Endodermal cell (in vitro differentiated cells): Measurements from ENCODE around the gene NPC2. TPM values are rescaled to one million over a fixed set of nuclear protein-coding genes. Genes with fewer than 3 reads are reported as not detected.

Experiments used
- DNase-seq: peaks from one replicate; pipeline ENCODE4 v3.0.0-alpha.2; 2017
- H3K27ac ChIP-seq: 2 replicates; pipeline ENCODE4 v1.5.1; 2013; ENCODE audit warnings: mild to moderate bottlenecking, low read depth, low read length, moderate library complexity
- H3K27me3 ChIP-seq: 2 replicates; pipeline ENCODE4 v1.6.1; 2013; ENCODE audit warnings: mild to moderate bottlenecking, low read length, moderate library complexity; ENCODE audit not compliant: insufficient read depth, control insufficient read depth, poor library complexity, severe bottlenecking
- H3K36me3 ChIP-seq: 2 replicates; pipeline ENCODE4 v1.7.0; 2013; ENCODE audit warnings: mild to moderate bottlenecking, low read length, moderate library complexity; ENCODE audit not compliant: control insufficient read depth, insufficient read depth
- H3K4me1 ChIP-seq: one replicate; pipeline ENCODE4 v1.7.0; 2013; ENCODE audit warnings: low read length; ENCODE audit not compliant: control insufficient read depth, insufficient read depth
- H3K4me3 ChIP-seq: 2 replicates; pipeline ENCODE4 v1.5.1; 2013; ENCODE audit warnings: mild to moderate bottlenecking, low read length, moderate library complexity
- H3K9ac ChIP-seq: 2 replicates; pipeline ENCODE4 v1.6.1; 2013; ENCODE audit warnings: mild to moderate bottlenecking, low read length, moderate library complexity; ENCODE audit not compliant: poor library complexity, severe bottlenecking; ENCODE audit errors: extremely low read depth
- H3K9me3 ChIP-seq: 2 replicates; pipeline ENCODE4 v1.6.1; 2013; ENCODE audit warnings: mild to moderate bottlenecking, low read length, moderate library complexity; ENCODE audit not compliant: control insufficient read depth
- H3K27ac Mint-ChIP-seq: 2 replicates; pipeline ENCODE4 v1.8.0; 2020; ENCODE audit warnings: mixed read lengths
- H3K27me3 Mint-ChIP-seq: 2 replicates; pipeline ENCODE4 v1.8.0; 2021; ENCODE audit warnings: mild to moderate bottlenecking, mixed read lengths; ENCODE audit not compliant: insufficient read depth
- H3K36me3 Mint-ChIP-seq: 2 replicates; pipeline ENCODE4 v1.8.0; 2020; ENCODE audit warnings: low read depth, mixed read lengths
- H3K4me1 Mint-ChIP-seq: 2 replicates; pipeline ENCODE4 v1.8.0; 2020; ENCODE audit warnings: mixed read lengths
- H3K4me3 Mint-ChIP-seq: 2 replicates; pipeline ENCODE4 v1.8.0; 2020; ENCODE audit warnings: mild to moderate bottlenecking, moderate library complexity, mixed read lengths
- H3K9me3 Mint-ChIP-seq: 2 replicates; pipeline ENCODE4 v1.8.0; 2020; ENCODE audit warnings: mild to moderate bottlenecking, mixed read lengths
- WGBS, 2 experiments: methylation state at CpG; one replicate each; pipeline versions ENCODE4 v1.1.5 to v1.1.7; 2013; ENCODE audit warnings: missing lambda C conversion rate in 2 of 2, mixed read lengths in 1 of 2; ENCODE audit not compliant: insufficient coverage in 1 of 2, insufficient read length in 1 of 2; 5-methylcytosine and 5-hydroxymethylcytosine counted together
- total RNA-seq, 2 donors: library from RNA; stranded (reverse); fragmentation: NEBNext Ultra II Directional in 1 of 2; extraction: Animal tissue kit (Norgen Biotek cat#: 25700) in 1 of 2; gene quantifications; 2 replicates in 1 of 2; 3 replicates in 1 of 2; pipeline ENCODE4 v1.2.1, GENCODE V29; 2021
- TF ChIP-seq, protein P1 (sequence below): fragments of 200-600 bp; sonication (generic); conservative IDR thresholded peaks from 2 replicates; pipeline ENCODE4 v1.5.0; 2021; ENCODE audit warnings: antibody characterized with exemption, mild to moderate bottlenecking

NPC2 gene
- total RNA-seq, 2 donors from 2014 or later = 279 to 462 TPM

DNA sequence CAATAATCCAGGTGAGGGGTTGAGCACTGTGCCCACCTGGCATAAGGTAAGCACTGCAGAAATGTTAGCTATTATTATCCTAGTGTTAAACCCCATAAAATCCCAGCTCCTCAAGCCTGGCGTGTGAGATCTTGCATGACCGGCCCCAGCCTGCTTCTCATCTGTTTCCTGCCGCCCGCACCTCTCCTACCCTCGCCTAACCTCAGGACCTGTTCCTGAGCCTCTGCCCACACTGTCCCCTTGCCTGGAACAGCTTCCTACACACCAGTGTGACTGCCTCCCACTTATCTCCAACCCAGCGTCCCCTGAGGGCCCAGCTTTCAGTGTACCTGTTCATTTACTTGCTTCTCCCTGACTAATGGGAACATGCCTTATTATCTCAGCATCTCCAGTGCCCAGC lies 25.1 kb upstream of the NPC2 start:
- Mint-ChIP-seq H3K27ac (peak overlapping the region; percentile 53), H3K4me3 (no peak overlapping the region)

DNA sequence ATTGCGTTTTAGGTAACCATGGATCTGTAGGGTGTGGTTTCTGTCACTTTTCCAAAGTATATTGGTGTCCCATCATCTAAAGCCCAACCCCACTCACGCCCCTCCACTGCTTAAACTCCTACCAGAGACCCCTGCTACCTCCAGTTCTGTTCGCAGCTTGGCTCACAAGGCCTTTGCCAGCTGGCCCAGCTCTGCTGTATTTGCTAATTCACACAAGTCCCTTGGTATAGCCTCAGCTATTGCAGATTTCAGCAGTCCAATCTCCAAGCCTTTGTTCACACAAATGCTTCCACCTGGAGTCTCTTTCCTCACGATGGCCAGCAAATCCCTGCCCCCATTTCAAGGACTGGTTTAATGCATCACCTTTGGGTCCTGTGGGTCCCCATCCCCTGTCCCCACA lies 24.6 kb upstream of the NPC2 start:
- WGBS, 2 experiments = 91 to 92% methylated on average over 4 of the region's 4 CpGs
- Mint-ChIP-seq H3K27me3 (no peaks in the 10 kb centered on the region), H3K27ac (no peak overlapping the region), H3K36me3 (no peaks in the 10 kb centered on the region), H3K4me3 (no peak overlapping the region), H3K4me1 (peaks cover 18% of the 10 kb centered on the region), H3K9me3 (peaks cover 3% of the 10 kb centered on the region)
- no peaks in the 10 kb centered on the region for H3K9me3 ChIP-seq
- peaks cover 9% of the 10 kb centered on the region for H3K4me1 ChIP-seq
- no peak overlapping the region for H3K27ac ChIP-seq
- TF ChIP-seq, protein P1, sequence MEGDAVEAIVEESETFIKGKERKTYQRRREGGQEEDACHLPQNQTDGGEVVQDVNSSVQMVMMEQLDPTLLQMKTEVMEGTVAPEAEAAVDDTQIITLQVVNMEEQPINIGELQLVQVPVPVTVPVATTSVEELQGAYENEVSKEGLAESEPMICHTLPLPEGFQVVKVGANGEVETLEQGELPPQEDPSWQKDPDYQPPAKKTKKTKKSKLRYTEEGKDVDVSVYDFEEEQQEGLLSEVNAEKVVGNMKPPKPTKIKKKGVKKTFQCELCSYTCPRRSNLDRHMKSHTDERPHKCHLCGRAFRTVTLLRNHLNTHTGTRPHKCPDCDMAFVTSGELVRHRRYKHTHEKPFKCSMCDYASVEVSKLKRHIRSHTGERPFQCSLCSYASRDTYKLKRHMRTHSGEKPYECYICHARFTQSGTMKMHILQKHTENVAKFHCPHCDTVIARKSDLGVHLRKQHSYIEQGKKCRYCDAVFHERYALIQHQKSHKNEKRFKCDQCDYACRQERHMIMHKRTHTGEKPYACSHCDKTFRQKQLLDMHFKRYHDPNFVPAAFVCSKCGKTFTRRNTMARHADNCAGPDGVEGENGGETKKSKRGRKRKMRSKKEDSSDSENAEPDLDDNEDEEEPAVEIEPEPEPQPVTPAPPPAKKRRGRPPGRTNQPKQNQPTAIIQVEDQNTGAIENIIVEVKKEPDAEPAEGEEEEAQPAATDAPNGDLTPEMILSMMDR = no peak
- H3K36me3 ChIP-seq = no peaks in the 10 kb centered on the region
- no peak for DNase-seq
- H3K27me3 ChIP-seq = no peaks in the 10 kb centered on the region
- no peak overlapping the region for H3K4me3 ChIP-seq
- no peak overlapping the region for H3K9ac ChIP-seq

More for the DNA sequence above, 25.1 kb upstream of the NPC2 start:
- Histone ChIP-seq H3K9me3 (no peaks in the 10 kb centered on the region), H3K36me3 (no peaks in the 10 kb centered on the region), H3K4me1 (peaks cover 9% of the 10 kb centered on the region), H3K27me3 (no peaks in the 10 kb centered on the region), H3K9ac (no peak overlapping the region), H3K4me3 (no peak overlapping the region), H3K27ac (no peak overlapping the region)
- Mint-ChIP-seq H3K9me3 (peaks cover under 1% of the 10 kb centered on the region), H3K36me3 (no peaks in the 10 kb centered on the region), H3K4me1 (peaks cover 18% of the 10 kb centered on the region), H3K27me3 (no peaks in the 10 kb centered on the region)
- DNase-seq = no peak
- TF ChIP-seq, protein P1 = no peak
- 89 to 95% methylated on average over 5 to 6 of the region's 6 CpGs for WGBS, 2 experiments

DNA sequence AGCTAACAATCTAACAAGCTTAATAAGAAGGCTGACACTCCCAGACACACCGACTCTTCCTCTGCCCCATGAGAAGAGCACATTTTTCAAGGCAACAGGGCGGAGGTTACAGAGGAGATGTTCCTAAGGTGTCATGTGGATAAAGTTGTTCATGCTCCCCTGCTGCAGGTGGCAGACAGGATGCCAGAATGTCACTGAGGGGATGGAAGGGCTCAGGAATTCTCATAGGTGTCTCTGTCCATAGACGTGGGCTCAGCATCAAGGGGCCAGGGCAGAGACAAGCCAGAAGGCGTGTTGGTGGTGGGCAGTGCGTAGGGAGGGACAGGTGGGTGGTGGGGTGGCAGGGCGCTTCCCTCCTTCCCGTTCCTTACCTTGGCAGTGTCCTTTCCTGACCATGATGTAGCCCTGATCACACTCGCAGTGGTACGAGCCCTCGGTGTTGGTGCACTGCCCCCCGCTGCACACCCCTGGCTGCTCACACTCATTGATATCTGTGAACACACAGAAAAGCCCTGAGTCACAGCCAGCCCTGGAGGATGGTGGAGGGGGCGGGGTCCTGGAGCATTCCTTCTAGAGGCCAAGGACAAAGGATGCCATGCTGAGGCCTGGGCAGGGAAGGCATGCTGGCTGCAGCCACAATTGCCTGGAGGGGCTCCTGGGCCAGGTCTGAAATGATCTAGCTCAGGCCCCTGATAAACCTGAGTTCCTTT lies 23.5 kb upstream of the NPC2 start:
- no peak overlapping the region for H3K27ac ChIP-seq
- Mint-ChIP-seq H3K4me1 (peaks cover 18% of the 10 kb centered on the region), H3K9me3 (peaks cover 3% of the 10 kb centered on the region), H3K27ac (peak overlapping the region; percentile 65), H3K36me3 (no peaks in the 10 kb centered on the region), H3K27me3 (peaks cover 5% of the 10 kb centered on the region), H3K4me3 (no peak overlapping the region)
- no peak overlapping the region for H3K9ac ChIP-seq
- 79% methylated on average over 5 to 11 of the region's 12 CpGs for WGBS, 2 experiments
- no peaks in the 10 kb centered on the region for H3K27me3 ChIP-seq
- H3K4me1 ChIP-seq = peaks cover 9% of the 10 kb centered on the region
- H3K4me3 ChIP-seq = no peak overlapping the region
- TF ChIP-seq, protein P1 = no peak
- no peaks in the 10 kb centered on the region for H3K36me3 ChIP-seq
- DNase-seq = peak; percentile 87
- no peaks in the 10 kb centered on the region for H3K9me3 ChIP-seq
